Measurements from ENCODE around the gene PCYT1A. TPM values are rescaled to one million over a fixed set of nuclear protein-coding genes. Genes with fewer than 3 reads are reported as not detected.
"Not testable (repeated sequence)": the region's sequence is repeated elsewhere in the genome, so short reads cannot be mapped to it uniquely, and the experiment has no call there.

Gene PCYT1A
- total RNA-seq, 1 experiment from 2014 or later = 41.4 TPM

DNA sequence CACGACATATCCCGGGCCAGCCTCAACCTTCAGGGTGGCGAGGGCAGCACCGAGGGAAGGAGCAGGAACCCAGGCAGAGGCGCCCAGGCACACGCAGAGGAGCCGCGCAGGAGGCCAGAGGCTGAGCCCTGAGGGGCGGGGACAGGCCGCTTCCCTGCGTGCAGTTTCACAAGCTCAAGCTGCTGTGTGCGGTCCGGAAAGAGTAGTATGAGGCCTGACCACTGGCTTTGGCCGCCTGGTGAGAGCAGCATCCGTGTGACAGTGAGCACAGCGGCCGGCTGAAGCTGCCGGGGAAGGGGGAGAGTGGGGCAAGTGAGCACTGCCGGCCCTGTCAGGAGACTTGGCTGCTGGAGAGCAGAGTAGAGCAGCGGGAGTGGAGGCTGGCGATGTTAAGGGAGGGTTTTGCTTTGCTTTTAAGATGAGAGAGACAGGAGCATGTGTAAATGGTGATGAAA is 85.0 kb downstream of the PCYT1A start:
- DNase-seq (ENCODE audit: low spot score) = no peak

DNA sequence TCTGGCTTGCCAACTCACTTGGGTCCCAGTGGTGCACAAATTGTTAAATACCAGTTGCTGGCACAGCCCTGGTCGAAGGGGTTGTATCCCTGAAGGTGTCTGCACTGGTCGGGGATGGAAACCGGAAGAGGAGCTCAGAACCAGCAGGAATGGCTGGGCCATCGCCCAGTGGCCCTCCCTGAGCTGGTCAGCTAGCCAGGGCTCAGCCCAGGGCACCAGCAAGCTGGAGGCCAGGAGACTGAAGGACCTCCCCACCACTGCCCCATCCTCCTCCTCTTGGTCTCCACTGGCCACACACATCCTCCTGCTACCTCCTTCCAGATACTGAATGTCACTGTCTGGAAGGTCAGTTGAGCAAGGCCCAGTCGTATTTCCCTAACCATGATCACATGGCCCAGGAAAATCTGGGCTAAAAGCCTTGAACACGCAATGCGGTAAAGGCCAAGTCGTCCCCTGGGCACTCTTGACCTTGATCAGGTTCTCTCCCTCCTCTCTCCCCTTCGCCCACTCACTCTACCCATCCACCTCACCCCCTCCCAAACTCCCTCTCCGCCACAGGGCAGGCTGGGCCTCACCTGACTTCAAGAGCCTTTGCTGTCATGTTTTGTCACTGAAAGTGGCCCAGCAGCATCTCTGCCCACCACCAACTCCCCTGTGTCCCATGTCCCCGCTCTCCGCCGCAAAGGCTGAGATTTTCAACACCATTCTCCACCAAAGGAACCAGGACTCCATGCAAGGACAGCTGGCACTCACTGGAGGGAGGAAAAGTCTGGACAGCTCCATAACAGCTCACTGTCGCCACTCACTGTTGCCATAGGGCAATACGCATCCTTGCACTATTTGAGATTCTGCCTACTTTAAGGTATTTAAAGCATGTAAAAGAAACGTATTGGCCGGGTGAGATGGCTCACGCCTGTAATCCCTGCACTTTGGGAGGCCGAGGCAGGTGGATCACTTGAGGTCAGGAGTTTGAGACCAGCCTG is 88.5 kb downstream of the PCYT1A start:
- in situ Hi-C loops (cut with HindIII; ENCODE audit: low sequenced_read_pairs) = no loop called here
- DNase-seq (ENCODE audit: low spot score) = no peak

More for the DNA sequence above, 85.0 kb downstream of the PCYT1A start:
- in situ Hi-C loops (cut with HindIII; ENCODE audit: low sequenced_read_pairs) = no loop called here

DNA sequence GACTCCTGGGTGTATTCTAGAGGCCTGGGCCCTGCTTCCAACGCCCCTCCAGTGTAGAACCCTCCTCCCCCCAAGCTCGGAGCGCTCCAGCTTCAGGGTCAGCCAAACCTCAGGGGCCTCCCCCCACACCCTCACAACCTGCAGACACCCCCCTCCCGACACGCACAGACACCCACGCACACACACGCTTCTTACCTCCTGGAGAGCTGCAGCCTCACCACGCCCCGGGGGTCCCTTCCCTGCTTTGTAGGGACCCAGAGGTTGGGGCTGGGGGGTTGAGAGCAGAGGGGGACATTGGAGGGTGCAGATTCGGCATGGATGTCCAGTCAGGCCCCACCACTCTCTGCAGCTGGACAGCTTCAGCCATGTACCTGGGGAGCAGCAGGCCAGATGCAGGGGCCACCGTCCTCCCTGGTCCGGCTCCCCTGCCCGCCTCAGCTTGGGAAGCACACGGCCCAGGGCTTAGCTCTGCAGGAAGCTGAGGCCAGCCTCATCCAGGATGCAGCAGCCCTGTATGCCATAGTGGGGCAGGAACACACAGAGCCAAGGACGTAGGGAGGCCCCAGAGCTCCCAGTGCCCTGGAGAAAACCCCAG is 89.3 kb downstream of the PCYT1A start:
- no peak for DNase-seq (ENCODE audit: low spot score)
- in situ Hi-C loops (cut with HindIII; ENCODE audit: low sequenced_read_pairs) = no loop called here

DNA sequence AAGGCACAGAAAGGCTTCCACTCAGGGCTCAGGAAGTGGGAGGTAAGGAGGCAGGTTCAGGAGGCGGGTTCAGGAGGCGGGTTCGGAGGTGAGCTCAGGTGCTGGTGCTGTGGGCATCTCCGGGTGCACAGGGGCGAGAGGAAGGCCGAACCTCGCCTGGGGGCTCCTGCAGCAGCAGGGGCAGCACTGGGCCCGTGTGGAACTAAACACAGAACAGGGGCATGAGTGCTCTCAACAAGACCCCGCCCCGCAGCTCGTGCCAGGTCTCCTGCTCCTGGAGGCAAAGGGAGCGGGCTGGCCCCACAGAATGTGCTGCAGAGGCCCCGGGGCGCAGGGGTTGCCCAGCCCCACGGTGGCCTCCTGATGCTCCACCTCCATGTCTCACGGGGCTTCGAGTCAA is 90.0 kb downstream of the PCYT1A start:
- no peak for DNase-seq (ENCODE audit: low spot score)
- in situ Hi-C loops (cut with HindIII; ENCODE audit: low sequenced_read_pairs) = no loop called here

DNA sequence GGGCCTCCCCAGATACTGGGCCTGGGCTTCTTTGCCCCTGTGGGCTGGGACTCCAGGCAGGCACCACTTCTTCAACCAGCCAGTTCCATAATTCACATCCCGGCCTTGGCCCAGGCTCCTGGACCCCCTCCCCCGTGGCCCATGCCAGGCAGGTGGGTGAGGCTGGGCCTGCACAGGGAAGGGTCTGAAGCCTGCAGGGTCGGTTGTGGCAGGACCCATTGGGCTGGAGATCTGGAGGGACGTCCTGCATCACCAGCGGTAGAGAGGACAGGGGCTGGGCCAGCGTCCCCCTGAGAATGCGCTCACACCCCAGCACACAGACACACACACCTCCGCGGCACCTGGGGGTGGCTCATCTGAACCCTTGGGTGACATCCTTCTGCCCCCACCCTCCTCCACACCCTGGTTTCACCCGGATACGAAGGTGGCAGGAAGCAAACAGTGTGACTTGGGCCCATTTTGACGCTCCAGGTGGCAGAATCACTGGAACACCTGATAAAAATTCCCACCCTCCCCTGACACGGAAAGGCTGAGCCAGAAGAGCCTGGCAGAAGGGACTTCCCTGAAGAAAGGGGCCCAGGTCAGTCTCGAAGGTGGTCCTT is 91.8 kb downstream of the PCYT1A start:
- DNase-seq (ENCODE audit: low spot score) = no peak
- in situ Hi-C loops (cut with HindIII; ENCODE audit: low sequenced_read_pairs) = no loop called here

DNA sequence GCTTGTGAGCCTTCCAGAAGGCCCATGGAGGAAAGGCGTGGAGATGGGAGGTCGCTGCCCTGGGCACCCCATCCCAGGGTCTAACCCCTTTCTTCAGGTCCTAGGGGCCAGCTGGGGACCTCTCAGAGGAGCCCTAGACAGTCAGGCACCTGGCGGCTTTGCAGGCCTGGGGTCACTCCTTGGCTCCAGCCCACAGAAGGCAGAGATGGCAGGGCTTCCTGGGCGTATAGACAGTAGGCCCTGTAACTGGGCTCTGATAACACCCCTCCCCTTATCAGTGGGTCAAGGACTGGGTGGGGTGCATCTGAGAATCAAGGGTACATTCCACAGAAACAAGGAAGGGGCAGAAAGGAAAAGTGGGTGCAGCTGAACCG is 93.0 kb downstream of the PCYT1A start:
- DNase-seq (ENCODE audit: low spot score) = no peak
- in situ Hi-C loops (cut with HindIII; ENCODE audit: low sequenced_read_pairs) = no loop called here

DNA sequence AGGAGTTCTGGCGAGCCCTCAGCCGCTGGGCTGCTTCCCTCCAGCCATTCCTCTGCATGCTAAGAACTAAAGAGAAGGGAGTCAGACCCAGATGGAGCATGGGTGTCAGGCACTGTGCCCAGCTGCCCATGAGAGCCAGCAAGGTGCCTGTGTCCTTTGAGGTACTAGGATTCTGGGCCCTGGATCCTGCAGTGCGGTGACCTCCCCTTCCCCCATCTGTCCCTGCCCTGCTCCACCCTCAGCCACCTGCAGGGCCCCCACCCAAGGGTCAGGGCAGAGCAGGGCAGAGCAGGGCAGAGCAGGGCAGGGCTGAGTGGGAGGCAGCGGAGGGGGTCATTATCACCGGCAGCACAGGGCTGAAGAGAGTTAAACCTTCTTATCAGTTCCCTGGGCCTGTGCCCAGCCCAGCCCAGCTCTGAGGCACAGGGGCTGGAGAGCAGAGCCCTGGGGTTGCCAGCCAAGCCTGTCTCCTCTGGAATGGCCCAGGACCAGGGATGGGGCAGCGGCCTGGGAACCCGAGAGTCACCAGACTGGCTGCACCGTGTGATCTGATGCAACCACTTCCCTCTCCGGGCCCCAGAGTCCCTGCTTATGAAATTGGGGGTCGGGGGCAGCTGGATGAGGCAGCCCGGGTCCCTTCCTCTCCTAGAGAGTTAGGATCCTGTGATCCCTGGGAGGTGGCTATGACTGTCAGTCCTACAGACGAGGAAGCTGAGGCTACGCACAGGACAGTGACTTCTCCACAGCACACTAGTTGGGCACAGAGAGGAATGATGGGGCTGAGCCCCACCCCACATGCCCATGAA is 93.6 kb downstream of the PCYT1A start:
- no peak for DNase-seq (ENCODE audit: low spot score)
- in situ Hi-C loops (cut with HindIII; ENCODE audit: low sequenced_read_pairs) = no loop called here

DNA sequence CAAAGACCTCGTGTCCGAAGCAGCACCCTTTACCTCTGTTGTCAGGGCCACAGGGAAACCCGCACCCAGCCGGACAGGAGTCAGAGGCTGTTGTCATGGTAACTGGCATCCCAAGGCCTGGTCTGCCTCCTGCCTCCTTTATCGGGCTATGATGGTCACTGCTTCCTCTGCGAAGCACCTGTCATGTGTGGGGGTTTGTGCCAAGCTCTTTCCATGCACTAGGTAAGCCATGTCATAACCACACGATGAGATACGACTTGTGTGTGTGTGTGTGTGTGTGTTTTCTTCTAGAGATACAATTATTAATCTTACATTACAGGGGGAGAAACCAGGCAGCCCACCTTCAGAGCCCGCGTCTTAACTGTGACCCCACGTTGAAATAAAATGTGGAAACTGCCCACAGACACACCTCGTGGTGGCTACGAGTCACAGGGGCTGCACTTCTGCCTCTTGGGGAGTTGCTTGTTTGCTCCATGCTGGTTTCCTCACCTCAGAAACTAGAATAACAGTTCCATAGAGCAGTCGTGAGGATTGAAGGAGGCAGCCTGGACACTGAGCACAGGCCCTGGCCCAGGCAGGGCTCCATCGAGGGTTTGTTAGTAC is 94.3 kb downstream of the PCYT1A start:
- DNase-seq (ENCODE audit: low spot score) = peak; percentile 89
- in situ Hi-C loops (cut with HindIII; ENCODE audit: low sequenced_read_pairs) = no loop called here

DNA sequence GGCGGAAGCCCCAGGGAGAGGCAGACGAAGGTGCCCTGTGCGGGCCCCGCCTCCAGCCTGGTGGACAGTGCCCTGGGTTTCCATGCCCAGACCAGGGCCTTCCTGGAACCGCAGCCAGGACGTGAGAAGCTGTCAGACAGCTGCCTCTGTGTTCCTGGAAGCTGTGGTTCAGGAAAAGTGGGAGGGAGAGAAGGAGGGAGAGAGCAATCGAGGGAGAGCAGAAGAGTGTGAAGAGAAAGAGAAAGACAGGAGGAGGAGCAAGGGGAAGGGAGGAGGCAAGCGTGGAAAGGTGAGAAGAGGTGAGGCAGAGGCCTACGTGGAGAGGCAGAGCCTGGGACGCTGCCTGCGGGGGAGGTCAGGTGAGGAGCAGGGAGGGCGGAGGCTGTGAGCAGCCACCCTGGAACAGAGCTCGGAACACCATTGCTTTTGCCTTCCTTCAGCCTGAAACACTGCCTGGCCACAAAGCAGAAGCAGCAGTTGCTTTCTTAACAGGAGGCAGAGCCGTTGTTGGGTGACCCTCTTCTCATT is 94.9 kb downstream of the PCYT1A start:
- in situ Hi-C loops (cut with HindIII; ENCODE audit: low sequenced_read_pairs) = no loop called here
- DNase-seq (ENCODE audit: low spot score) = no peak

DNA sequence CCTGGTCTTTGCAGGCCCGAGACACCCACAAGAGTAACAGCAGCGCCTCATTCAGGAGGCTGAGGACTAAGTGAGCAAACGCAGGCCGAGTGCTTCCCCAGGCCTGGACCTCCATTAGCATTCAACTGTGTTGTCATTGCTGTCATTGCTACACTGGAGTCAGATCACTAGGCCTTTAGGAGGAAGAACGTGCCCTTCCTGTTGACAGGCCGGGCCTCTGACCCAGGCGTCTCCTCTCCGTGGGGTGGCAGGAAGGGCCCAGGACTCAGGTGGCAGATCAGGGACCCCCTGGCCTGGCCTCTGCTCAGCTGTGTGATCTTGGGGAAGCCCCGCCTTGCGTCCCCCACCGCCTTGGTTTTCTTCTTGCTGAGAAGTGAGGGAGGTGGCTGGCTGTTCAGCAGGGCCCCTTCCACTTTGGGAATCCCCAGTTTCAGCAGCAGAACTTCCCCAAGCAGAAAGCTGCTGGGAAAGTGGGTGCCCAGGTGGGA is 95.4 kb downstream of the PCYT1A start:
- in situ Hi-C loops (cut with HindIII; ENCODE audit: low sequenced_read_pairs) = no loop called here
- DNase-seq (ENCODE audit: low spot score) = no peak

DNA sequence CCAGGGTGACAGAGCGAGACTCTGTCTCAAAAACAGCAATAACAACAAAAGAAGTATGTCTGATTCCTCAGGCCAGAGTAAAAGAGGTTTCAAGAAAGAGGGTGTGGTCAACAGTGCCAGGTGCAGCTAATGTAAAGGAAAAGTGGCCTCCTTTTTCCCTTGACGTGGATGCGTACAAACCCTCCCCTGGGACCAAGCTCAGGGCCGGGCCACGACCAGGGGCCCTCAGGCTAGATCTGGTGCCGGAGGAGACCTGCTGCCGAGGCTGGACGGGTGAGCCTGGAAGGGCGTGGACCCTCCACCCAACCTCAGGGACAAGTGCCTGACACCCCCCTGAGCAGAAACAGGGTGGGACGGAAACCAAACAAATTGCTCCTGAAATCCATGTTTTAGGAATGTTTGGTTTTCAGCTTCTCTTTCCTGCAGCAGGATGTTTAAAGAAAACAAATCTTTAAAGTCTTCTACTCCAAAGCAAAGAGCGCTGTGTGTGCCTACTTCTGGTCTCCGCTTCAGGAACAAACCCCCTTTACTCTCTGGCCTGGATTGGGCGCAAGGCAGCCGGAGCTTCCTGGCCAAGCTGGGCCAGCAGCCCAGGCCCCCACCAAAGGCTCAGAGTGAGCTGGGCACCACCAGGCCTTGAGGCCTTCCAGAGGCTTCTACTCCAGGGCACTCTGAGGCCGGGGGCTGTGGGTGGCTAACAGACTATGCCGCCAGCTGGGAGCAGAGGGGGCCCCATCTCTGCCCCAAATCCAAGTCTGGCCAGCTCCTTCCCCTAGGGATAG is 97.8 kb downstream of the PCYT1A start:
- no peak for DNase-seq (ENCODE audit: low spot score)
- in situ Hi-C loops (cut with HindIII; ENCODE audit: low sequenced_read_pairs) = no loop called here

DNA sequence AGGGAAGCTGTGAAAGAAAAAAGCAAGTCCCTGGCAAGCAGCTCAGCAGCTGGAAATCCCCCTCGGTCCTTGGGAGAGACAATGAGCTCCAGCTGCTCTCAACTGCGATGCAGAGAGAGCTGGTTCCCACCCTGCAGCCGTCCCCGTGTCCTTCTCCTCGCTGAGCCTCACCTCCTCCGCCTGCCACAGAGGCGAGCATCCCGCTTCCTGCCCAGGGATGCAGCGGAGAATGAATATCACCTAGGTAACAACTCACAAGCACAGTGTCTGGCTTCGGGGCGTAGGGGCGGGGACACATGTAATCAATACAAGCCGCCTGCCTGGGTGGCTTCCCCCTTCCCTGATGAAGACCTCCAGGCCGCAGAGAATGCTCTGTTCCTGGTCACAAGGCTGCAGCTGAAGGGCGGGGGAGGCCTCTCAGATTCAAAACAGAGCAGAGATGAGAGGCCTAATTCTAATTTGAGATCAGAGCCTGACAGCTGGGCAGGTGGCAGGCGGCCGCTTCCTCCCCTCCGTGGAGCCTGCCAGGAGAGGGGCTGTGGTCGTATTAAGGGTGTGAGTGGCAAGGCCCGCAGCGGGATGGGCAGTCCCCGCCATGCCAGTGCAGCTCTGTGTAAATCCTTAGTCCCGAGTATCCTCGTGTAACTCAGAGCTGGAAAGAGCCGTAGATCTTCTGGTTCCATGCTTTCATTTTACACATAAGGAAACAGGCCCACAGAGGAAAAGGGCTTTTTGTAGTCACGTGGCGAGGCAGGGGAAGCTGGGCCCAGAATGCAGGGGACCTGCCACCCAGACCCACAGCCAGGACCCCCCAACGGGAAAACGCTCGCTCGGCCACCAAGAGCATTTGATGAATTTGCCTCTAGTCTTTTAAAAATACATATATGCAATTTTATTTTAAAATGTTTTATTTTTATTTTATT is 100.6 kb downstream of the PCYT1A start:
- peak; percentile 77 for DNase-seq (ENCODE audit: low spot score)
- in situ Hi-C loops (cut with HindIII; ENCODE audit: low sequenced_read_pairs) = no loop called here

DNA sequence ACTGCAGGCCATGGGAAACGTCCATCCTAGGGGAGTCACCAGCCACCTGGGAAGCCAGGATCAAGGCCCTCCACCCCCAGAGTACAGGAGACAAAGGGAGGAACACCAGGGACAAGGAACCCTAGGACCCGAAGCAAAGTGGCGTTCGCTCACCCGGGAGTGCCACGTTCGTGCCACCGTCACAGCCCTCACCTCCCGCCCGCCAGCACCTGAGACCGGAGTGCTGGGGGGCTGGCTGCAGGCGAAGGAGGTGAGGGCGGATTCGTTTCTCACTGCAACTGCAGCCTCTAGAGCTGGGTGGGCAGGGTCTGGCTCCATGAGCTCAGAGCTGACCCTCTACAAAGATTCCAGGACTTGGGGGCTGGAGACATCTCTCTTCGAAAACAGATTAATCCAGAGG is 102.6 kb downstream of the PCYT1A start:
- no peak for DNase-seq (ENCODE audit: low spot score)
- in situ Hi-C loops (cut with HindIII; ENCODE audit: low sequenced_read_pairs) = no loop called here

DNA sequence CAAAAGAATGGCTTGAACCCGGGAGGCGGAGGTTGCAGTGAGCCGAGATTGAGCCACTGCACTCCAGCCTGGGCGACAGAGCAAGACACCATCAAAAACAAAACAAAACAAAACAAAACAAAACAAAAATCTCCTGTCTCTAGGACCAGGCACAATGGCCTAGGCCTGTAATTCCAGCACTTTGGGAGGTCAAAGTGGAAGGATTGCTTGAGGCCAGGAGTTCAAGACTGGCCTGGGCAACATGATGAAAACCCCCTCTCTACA is 103.4 kb downstream of the PCYT1A start:
- in situ Hi-C loops (cut with HindIII; ENCODE audit: low sequenced_read_pairs) = not testable (repeated sequence)

DNA sequence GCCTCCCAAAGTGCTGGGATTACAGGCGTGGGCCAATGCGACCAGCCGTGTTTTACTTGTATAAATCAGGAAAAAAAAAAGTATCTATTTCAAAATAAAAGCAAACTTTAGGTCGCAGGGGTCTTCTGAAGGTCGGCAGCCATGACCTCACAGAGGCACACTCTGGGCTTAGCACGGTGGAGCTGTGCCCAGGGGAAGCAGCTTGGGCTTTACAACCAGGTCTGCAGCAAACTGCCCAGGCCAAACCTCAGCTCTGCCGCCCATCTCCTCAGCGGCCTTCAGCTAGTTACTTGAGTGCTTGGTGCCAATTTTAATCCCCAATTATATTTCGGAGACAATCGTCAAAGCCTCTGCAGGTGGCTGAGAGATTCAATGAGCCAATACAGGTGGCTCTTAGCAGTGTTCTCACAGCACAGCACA is 106.4 kb downstream of the PCYT1A start:
- no peak for DNase-seq (ENCODE audit: low spot score)
- in situ Hi-C loops (cut with HindIII; ENCODE audit: low sequenced_read_pairs) = no loop called here

More for the DNA sequence above, 103.4 kb downstream of the PCYT1A start:
- not testable (repeated sequence) for DNase-seq (ENCODE audit: low spot score)

DNA sequence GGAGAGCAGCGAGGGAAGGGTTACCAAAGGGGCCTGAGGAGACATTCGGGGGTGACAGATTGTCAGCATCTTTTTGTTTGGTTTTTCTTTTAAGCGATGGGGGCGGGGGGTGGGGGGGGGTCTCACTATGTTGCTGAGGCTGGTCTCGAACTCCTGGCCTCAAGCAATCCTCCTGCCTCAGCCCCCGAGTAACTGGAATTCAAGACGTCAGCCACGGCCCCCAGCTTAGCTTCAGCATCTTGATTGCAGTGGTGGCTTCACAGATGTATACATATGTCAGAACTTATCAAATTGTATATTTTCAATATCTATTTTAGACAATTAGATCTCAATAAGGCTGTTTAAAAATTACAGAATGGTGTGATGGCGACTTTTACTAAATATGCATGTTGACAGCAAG is 107.2 kb downstream of the PCYT1A start:
- in situ Hi-C loops (cut with HindIII; ENCODE audit: low sequenced_read_pairs) = no loop called here
- DNase-seq (ENCODE audit: low spot score) = no peak

All from G401 (cell line).